Pancreas (tissue), 10 donors: Measurements from ENCODE around the gene CDKN3. TPM values are rescaled to one million over a fixed set of nuclear protein-coding genes. Genes with fewer than 3 reads are reported as not detected.
"Not testable (repeated sequence)": the region's sequence is repeated elsewhere in the genome, so short reads cannot be mapped to it uniquely, and the experiment has no call there.

ENCODE experiments used
- ATAC-seq, 4 donors: fragments of 200-7000 bp; cut with Tn5 transposase; one replicate each; pipeline versions ENCODE4 v1.8.0 to v1.9.1; 2020; ENCODE audit warnings: mild to moderate bottlenecking in 4 of 4, moderate library complexity in 4 of 4
- DNase-seq, 6 donors: peaks; one replicate each; pipeline ENCODE4 v3.0.0-alpha.2; 2020
- FAIRE-seq: peaks from 2 replicates; lab custom pipeline; 2012; peaks lifted over from hg19 to GRCh38; lab: Jason Lieb, UNC
- H3K27ac ChIP-seq, 4 donors: fragments of 200-600 bp; sonication (generic); 1 replicate in 3 of 4; 2 replicates in 1 of 4; pipeline versions ENCODE4 v1.5.0 to v1.8.0; 2020
- H3K27me3 ChIP-seq, 4 donors: fragments of 200-600 bp; one replicate each; pipeline ENCODE4 v1.8.0; 2021
- H3K36me3 ChIP-seq, 3 donors: fragments of 200-600 bp; sonication (generic) in 1 of 3; one replicate each; pipeline versions ENCODE4 v1.5.0 to v1.8.0; 2020 to 2021
- H3K4me1 ChIP-seq, 3 donors: fragments of 200-600 bp; one replicate each; pipeline ENCODE4 v1.8.0; 2021
- H3K4me3 ChIP-seq, 4 donors: fragments of 200-600 bp; sonication (generic) in 2 of 4; one replicate each; pipeline versions ENCODE4 v1.5.0 to v1.8.0; 2020 to 2021
- H3K9me3 ChIP-seq, 4 donors: fragments of 200-600 bp; one replicate each; pipeline ENCODE4 v1.8.0; 2021
- CTCF ChIP-seq, 4 donors: fragments of 200-600 bp; sonication (generic) in 3 of 4; IDR thresholded peaks; one replicate each; pipeline versions ENCODE4 v1.5.0 to v1.8.0; 2021; ENCODE audit warnings: antibody characterized with exemption in 4 of 4
- WGBS, 2 donors: extraction: QIAGEN DNeasy Blood & Tissue Kit; methylation state at CpG; one replicate each; pipeline ENCODE4 v1.1.7; 2013; 5-methylcytosine and 5-hydroxymethylcytosine counted together
- intact Hi-C, 3 donors: fragments of 100-400 bp; cut with DNase I; formaldehyde crosslinking; loops; one replicate each; pipeline versions ENCODE4 v1.11.1 to v1.14.2; 2022
- polyA plus RNA-seq, 2 donors: library from polyadenylated mRNA; stranded (reverse); fragments of 200-250 nt; gene quantifications; one replicate each; pipeline ENCODE4 v1.2.3, GENCODE V29; 2013
- total RNA-seq, 6 donors: library from RNA; stranded (reverse); fragmentation: NEBNext Ultra II Directional in 4 of 6; extraction: Animal tissue kit (Norgen Biotek cat#: 25700) in 4 of 6; gene quantifications; one replicate each; pipeline versions ENCODE4 v1.2.1 to v1.2.4, GENCODE V29; 2021 to 2023
- donor health status: healthy with polysubstance abuse.
- donor health status: DM: no; HTN: no; CAD: no; lungs with moderate emphysema.
- donor health status: DM: no; HTN: no; CAD: no.
- donor health status: control.
- donor health status: control.
- donor health status: Bipolar disorder and iron deficiency.
- donor health status: DM: yes; HTN: yes; CAD: no.
- donor health status: DM: no; HTN: no; CAD: no.
- donor health status: DM: no; HTN: no; CAD: no.
- donor health status: DM: yes; HTN: yes; CAD: no.

Gene CDKN3
- total and polyA plus RNA-seq, 8 donors = 0.61 to 1.6 (median 1.0) TPM; not detected in 1

- 77 to 81% methylated on average over 2 of the region's 2 CpGs for WGBS, 2 donors
- Histone ChIP-seq H3K9me3 (no peaks in the 10 kb centered on the region), H3K27ac (no peak overlapping the region), H3K36me3 (no peaks in the 10 kb centered on the region), H3K27me3 (no peaks in the 10 kb centered on the region), H3K4me1 (peaks cover 0 to 14% (median 0%) of the 10 kb centered on the region in 3 donors), H3K4me3 (no peak overlapping the region)
- no peak for DNase-seq
- no peak for ATAC-seq
- intact Hi-C loops = no loop called here
- TF ChIP-seq CTCF (IDR thresholded peaks at IDR 0.05) = no peak
- no peak for FAIRE-seq
Observed at GRCh38 chr14:54369343-54369742, 27.5 kb upstream of the CDKN3 start.

GRCh38 chr14:54370323-54371198, 26.2 kb upstream of the CDKN3 start:
- FAIRE-seq = no peak
- intact Hi-C loops = no loop called here
- no peak for DNase-seq
- H3K36me3 ChIP-seq = no peaks in the 10 kb centered on the region
- H3K9me3 ChIP-seq = no peaks in the 10 kb centered on the region
- no peaks in the 10 kb centered on the region for H3K27me3 ChIP-seq
- no peak overlapping the region for H3K27ac ChIP-seq
- ATAC-seq = no peak
- WGBS, 2 donors = 65 to 74% methylated on average over 10 to 11 of the region's 11 CpGs
- H3K4me1 ChIP-seq = peaks cover 0 to 11% (median 0%) of the 10 kb centered on the region in 3 donors
- no peak for TF ChIP-seq CTCF (IDR thresholded peaks at IDR 0.05)
- H3K4me3 ChIP-seq = no peak overlapping the region

- Histone ChIP-seq H3K4me1 (no peaks in the 10 kb centered on the region), H3K36me3 (no peaks in the 10 kb centered on the region), H3K4me3 (no peak overlapping the region), H3K9me3 (no peaks in the 10 kb centered on the region), H3K27ac (no peak overlapping the region), H3K27me3 (no peaks in the 10 kb centered on the region)
- 49 to 61% methylated on average over 7 of the region's 7 CpGs for WGBS, 2 donors
- DNase-seq (no peak), FAIRE-seq (no peak), ATAC-seq (no peak)
- TF ChIP-seq CTCF (IDR thresholded peaks at IDR 0.05) = no peak
- intact Hi-C loops = no loop called here
Observed at GRCh38 chr14:54374117-54374884, 22.5 kb upstream of the CDKN3 start.

GRCh38 chr14:54377501-54377900, 19.3 kb upstream of the CDKN3 start:
- Histone ChIP-seq H3K9me3 (no peaks in the 10 kb centered on the region), H3K27ac (no peak overlapping the region), H3K27me3 (no peaks in the 10 kb centered on the region), H3K4me1 (no peaks in the 10 kb centered on the region), H3K4me3 (no peak overlapping the region), H3K36me3 (no peaks in the 10 kb centered on the region)
- DNase-seq = no peak
- no peak for TF ChIP-seq CTCF (IDR thresholded peaks at IDR 0.05)
- intact Hi-C loops = no loop called here
- no peak for FAIRE-seq
- ATAC-seq = no peak
- 68% methylated on average over 7 of the region's 7 CpGs for WGBS, 2 donors

GRCh38 chr14:54378893-54379292, 17.9 kb upstream of the CDKN3 start:
- H3K9me3 ChIP-seq, H3K4me3 ChIP-seq, ATAC-seq, H3K36me3 ChIP-seq, H3K27me3 ChIP-seq, FAIRE-seq, H3K4me1 ChIP-seq, DNase-seq, intact Hi-C loops, H3K27ac ChIP-seq: not testable (repeated sequence)
- 62 to 64% methylated on average over 5 of the region's 5 CpGs for WGBS, 2 donors

GRCh38 chr14:54380558-54380957, 16.2 kb upstream of the CDKN3 start:
- H3K9me3 ChIP-seq, H3K4me1 ChIP-seq, H3K27me3 ChIP-seq, H3K4me3 ChIP-seq, intact Hi-C loops, H3K36me3 ChIP-seq, ATAC-seq, H3K27ac ChIP-seq, DNase-seq, FAIRE-seq: not testable (repeated sequence)
- 77% methylated on average over 3 of the region's 3 CpGs for WGBS, 2 donors
